SJSA1 (cell line): Measurements from ENCODE around the gene GPR108. TPM values are rescaled to one million over a fixed set of nuclear protein-coding genes. Genes with fewer than 3 reads are reported as not detected.

Experiments used
- DNase-seq, 2 experiments: peaks; one replicate each; pipeline ENCODE4 v3.0.0-alpha.2; 2015 to 2020; ENCODE audit warnings: low spot score in 2 of 2, low read depth in 1 of 2
- H3K27ac ChIP-seq: fragments of 250-450 bp; sonication (Bioruptor Pico); 2 replicates; pipeline ENCODE4 v1.5.1; 2020; ENCODE audit warnings: mild to moderate bottlenecking, moderate library complexity
- H3K27me3 ChIP-seq: fragments of 250-450 bp; sonication (Bioruptor Pico); replicated peaks from 2 replicates; pipeline ENCODE4 v1.5.1; 2020; ENCODE audit warnings: mild to moderate bottlenecking, moderate library complexity
- H3K36me3 ChIP-seq: fragments of 250-450 bp; sonication (Bioruptor Pico); 2 replicates; pipeline ENCODE4 v1.5.1; 2020; ENCODE audit warnings: mild to moderate bottlenecking
- H3K4me1 ChIP-seq: fragments of 250-450 bp; sonication (Bioruptor Pico); replicated peaks from 2 replicates; pipeline ENCODE4 v1.6.1; 2021; ENCODE audit warnings: mild to moderate bottlenecking
- H3K4me3 ChIP-seq: fragments of 250-450 bp; sonication (Bioruptor Pico); 2 replicates; pipeline ENCODE4 v1.5.1; 2020; ENCODE audit warnings: mild to moderate bottlenecking
- H3K9me3 ChIP-seq: fragments of 250-450 bp; sonication (Bioruptor Pico); replicated peaks from 2 replicates; pipeline ENCODE4 v1.5.1; 2020; ENCODE audit warnings: mild to moderate bottlenecking
- total RNA-seq: library from RNA; depleted of rRNA; stranded (reverse); fragments of >200 nt; shearing (Covaris generic); gene quantifications from 2 replicates; pipeline ENCODE4 v1.2.3, GENCODE V29; 2014

The GPR108 gene
- total RNA-seq, 1 experiment from 2014 or later = 38.2 TPM

- Histone ChIP-seq H3K27ac (no peak overlapping the region), H3K9me3 (no peaks in the 10 kb centered on the region), H3K4me3 (no peak overlapping the region), H3K27me3 (peaks cover 15% of the 10 kb centered on the region; the same call in 1 of the 2 replicates), H3K4me1 (no peaks in the 10 kb centered on the region), H3K36me3 (no peaks in the 10 kb centered on the region)
- DNase-seq = no peak
Measured at GRCh38 chr19:6708346-6708745, 29.0 kb downstream of the GPR108 start.

- peaks cover 19% of the 10 kb centered on the region; the same call in 1 of the 2 replicates for H3K27me3 ChIP-seq
- DNase-seq = no peak
- no peaks in the 10 kb centered on the region for H3K36me3 ChIP-seq
- no peak overlapping the region for H3K4me3 ChIP-seq
- no peaks in the 10 kb centered on the region for H3K4me1 ChIP-seq
- H3K9me3 ChIP-seq = no peaks in the 10 kb centered on the region
- no peak overlapping the region for H3K27ac ChIP-seq
Measured at GRCh38 chr19:6707658-6708018, 29.7 kb downstream of the GPR108 start.

GRCh38 chr19:6707011-6707657 is 30.2 kb downstream of the GPR108 start:
- no peak for DNase-seq
- H3K27me3 ChIP-seq = peaks cover 19% of the 10 kb centered on the region; the same call in 1 of the 2 replicates
- no peaks in the 10 kb centered on the region for H3K4me1 ChIP-seq
- H3K36me3 ChIP-seq = no peaks in the 10 kb centered on the region
- H3K9me3 ChIP-seq = no peaks in the 10 kb centered on the region
- H3K4me3 ChIP-seq = no peak overlapping the region
- H3K27ac ChIP-seq = no peak overlapping the region

- H3K4me1 ChIP-seq = no peaks in the 10 kb centered on the region
- peaks cover 19% of the 10 kb centered on the region; the same call in 1 of the 2 replicates for H3K27me3 ChIP-seq
- H3K4me3 ChIP-seq = no peak overlapping the region
- H3K9me3 ChIP-seq = no peaks in the 10 kb centered on the region
- no peaks in the 10 kb centered on the region for H3K36me3 ChIP-seq
- no peak overlapping the region for H3K27ac ChIP-seq
- DNase-seq = no peak
Measured at GRCh38 chr19:6706633-6706958, 30.8 kb downstream of the GPR108 start.

- Histone ChIP-seq H3K36me3 (no peaks in the 10 kb centered on the region), H3K27ac (no peak overlapping the region), H3K4me3 (no peak overlapping the region), H3K9me3 (no peaks in the 10 kb centered on the region), H3K27me3 (peaks cover 19% of the 10 kb centered on the region; the same call in 1 of the 2 replicates), H3K4me1 (no peaks in the 10 kb centered on the region)
- no peak for DNase-seq
Measured at GRCh38 chr19:6705931-6706632, 31.3 kb downstream of the GPR108 start.

GRCh38 chr19:6700586-6701316 is 36.6 kb downstream of the GPR108 start:
- Histone ChIP-seq H3K4me3 (no peak overlapping the region), H3K9me3 (no peaks in the 10 kb centered on the region), H3K4me1 (no peaks in the 10 kb centered on the region), H3K27ac (no peak overlapping the region), H3K36me3 (no peaks in the 10 kb centered on the region), H3K27me3 (peaks cover 10% of the 10 kb centered on the region; the same call in 1 of the 2 replicates)
- DNase-seq = no peak

GRCh38 chr19:6699935-6700334 is 37.4 kb downstream of the GPR108 start:
- Histone ChIP-seq H3K27ac (no peak overlapping the region), H3K4me1 (no peaks in the 10 kb centered on the region), H3K27me3 (peaks cover 10% of the 10 kb centered on the region; the same call in 1 of the 2 replicates), H3K9me3 (no peaks in the 10 kb centered on the region), H3K36me3 (no peaks in the 10 kb centered on the region), H3K4me3 (no peak overlapping the region)
- no peak for DNase-seq

- Histone ChIP-seq H3K27me3 (no peaks in the 10 kb centered on the region), H3K4me1 (no peaks in the 10 kb centered on the region), H3K36me3 (no peaks in the 10 kb centered on the region), H3K4me3 (no peak overlapping the region), H3K9me3 (no peaks in the 10 kb centered on the region), H3K27ac (no peak overlapping the region)
- DNase-seq = no peak
Measured at GRCh38 chr19:6697291-6697690, 40.1 kb downstream of the GPR108 start.

GRCh38 chr19:6696239-6696820 is 41.0 kb downstream of the GPR108 start:
- no peak overlapping the region for H3K27ac ChIP-seq
- H3K9me3 ChIP-seq = no peaks in the 10 kb centered on the region
- H3K36me3 ChIP-seq = no peaks in the 10 kb centered on the region
- no peak overlapping the region for H3K4me3 ChIP-seq
- H3K4me1 ChIP-seq = no peaks in the 10 kb centered on the region
- no peak for DNase-seq
- no peaks in the 10 kb centered on the region for H3K27me3 ChIP-seq

GRCh38 chr19:6694147-6694815 is 43.1 kb downstream of the GPR108 start:
- no peaks in the 10 kb centered on the region for H3K9me3 ChIP-seq
- no peaks in the 10 kb centered on the region for H3K4me1 ChIP-seq
- no peak for DNase-seq
- no peaks in the 10 kb centered on the region for H3K27me3 ChIP-seq
- no peaks in the 10 kb centered on the region for H3K36me3 ChIP-seq
- no peak overlapping the region for H3K27ac ChIP-seq
- no peak overlapping the region for H3K4me3 ChIP-seq

GRCh38 chr19:6693681-6694080 is 43.7 kb downstream of the GPR108 start:
- DNase-seq = no peak
- H3K4me1 ChIP-seq = no peaks in the 10 kb centered on the region
- no peaks in the 10 kb centered on the region for H3K9me3 ChIP-seq
- H3K27ac ChIP-seq = no peak overlapping the region
- H3K36me3 ChIP-seq = no peaks in the 10 kb centered on the region
- H3K4me3 ChIP-seq = no peak overlapping the region
- no peaks in the 10 kb centered on the region for H3K27me3 ChIP-seq

- no peak for DNase-seq
- Histone ChIP-seq H3K4me1 (no peaks in the 10 kb centered on the region), H3K36me3 (no peaks in the 10 kb centered on the region), H3K9me3 (no peaks in the 10 kb centered on the region), H3K4me3 (no peak overlapping the region), H3K27ac (no peak overlapping the region), H3K27me3 (no peaks in the 10 kb centered on the region)
Measured at GRCh38 chr19:6693056-6693471, 44.3 kb downstream of the GPR108 start.

- Histone ChIP-seq H3K4me1 (no peaks in the 10 kb centered on the region), H3K27ac (no peak overlapping the region), H3K4me3 (no peak overlapping the region), H3K9me3 (no peaks in the 10 kb centered on the region), H3K27me3 (no peaks in the 10 kb centered on the region), H3K36me3 (no peaks in the 10 kb centered on the region)
- DNase-seq = no peak
Measured at GRCh38 chr19:6692027-6692426, 45.4 kb downstream of the GPR108 start.
